Activated CD4-positive, alpha-beta T cell treated with anti-CD3 and anti-CD28 coated beads, Interleukin-2, amount 10 ng/mL, durations not matched to agents 7 days and 5 days (primary cell): ENCODE measurements around the gene PNMT. TPM values are rescaled to one million over a fixed set of nuclear protein-coding genes. Genes with fewer than 3 reads are reported as not detected.

Experiments
- CTCF ChIA-PET: fragments of 350-600 bp; sonication (Branson Sonifier 250); formaldehyde crosslinking; loops from one replicate; lab custom pipeline; 2021; ENCODE audit warnings: antibody characterized with exemption; lab: Charles Lee
- POLR2A ChIA-PET: fragments of 350-600 bp; sonication (Branson Sonifier 250); formaldehyde crosslinking; loops from one replicate; lab custom pipeline; 2021; ENCODE audit warnings: antibody characterized with exemption; lab: Charles Lee
- DNase-seq: peaks from one replicate; pipeline ENCODE4 v3.0.0-alpha.2; 2020
- H3K27ac Mint-ChIP-seq: one replicate; pipeline ENCODE4 v1.8.0; 2021; ENCODE audit warnings: mild to moderate bottlenecking, moderate library complexity, mixed read lengths
- H3K27me3 Mint-ChIP-seq: one replicate; pipeline ENCODE4 v1.8.0; 2021; ENCODE audit warnings: mixed read lengths
- H3K36me3 Mint-ChIP-seq: one replicate; pipeline ENCODE4 v1.8.0; 2021; ENCODE audit warnings: low read depth, mixed read lengths
- H3K4me1 Mint-ChIP-seq: one replicate; pipeline ENCODE4 v1.8.0; 2021; ENCODE audit warnings: mixed read lengths
- H3K4me3 Mint-ChIP-seq: one replicate; pipeline ENCODE4 v1.8.0; 2021; ENCODE audit warnings: mild to moderate bottlenecking, moderate library complexity, mixed read lengths
- H3K9me3 Mint-ChIP-seq: one replicate; pipeline ENCODE4 v1.8.0; 2021; ENCODE audit warnings: mixed read lengths
- total RNA-seq, 2 experiments: library from RNA; stranded (reverse); gene quantifications; one replicate each; pipeline ENCODE4 v1.2.3, GENCODE V29; 2021

The PNMT gene
- total RNA-seq, 2 experiments from 2014 or later, result 0.19 TPM; not detected in 1

DNA sequence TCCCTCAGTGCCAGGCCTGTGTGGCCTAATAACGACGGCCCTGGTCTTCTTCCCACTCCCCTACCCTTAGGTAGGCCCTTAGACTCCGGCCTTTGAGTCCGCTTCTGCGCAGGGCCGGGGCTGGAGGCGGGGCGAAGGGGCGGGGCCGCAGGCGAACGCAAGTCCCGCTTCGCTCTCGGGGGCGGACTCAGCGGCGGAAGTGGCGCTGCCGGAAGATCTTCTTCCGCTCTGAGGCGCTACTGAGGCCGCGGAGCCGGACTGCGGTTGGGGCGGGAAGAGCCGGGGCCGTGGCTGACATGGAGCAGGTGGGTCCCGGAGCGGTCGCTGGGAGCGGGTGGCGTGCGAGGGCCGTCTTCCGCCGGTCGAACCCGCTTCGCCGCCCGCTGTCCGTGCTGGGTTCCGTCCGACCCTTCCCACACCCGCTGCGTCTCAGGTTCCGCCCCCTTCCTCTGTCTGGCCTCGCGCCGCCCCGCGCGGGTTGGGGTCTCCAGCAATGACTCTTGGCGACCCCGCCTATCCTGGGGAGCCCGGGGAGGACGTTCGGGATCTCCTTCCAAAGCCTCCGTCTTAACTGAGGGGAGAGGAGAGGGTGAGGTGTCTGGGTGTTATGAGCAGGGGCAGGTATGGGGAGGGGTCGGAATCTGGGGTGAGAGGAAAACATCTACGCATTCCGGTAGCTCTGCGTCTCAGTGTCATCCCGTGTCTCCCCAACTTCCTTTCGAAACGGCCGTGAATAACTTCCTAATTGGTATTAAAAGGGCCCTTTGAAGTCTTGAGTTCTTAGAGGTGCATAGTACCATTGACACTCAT is 31.1 kb upstream of the PNMT start, which contains the start of gene STARD3:
TSS of gene STARD3 (plus strand) at position 218 of the 810 bp plus-strand sequence. CDS start 16,388 bp downstream, outside the sequence.
- no peaks in the 10 kb centered on the region for H3K27me3 Mint-ChIP-seq
- H3K9me3 Mint-ChIP-seq, result no peaks in the 10 kb centered on the region
- POLR2A ChIA-PET, result no interaction called here

DNA sequence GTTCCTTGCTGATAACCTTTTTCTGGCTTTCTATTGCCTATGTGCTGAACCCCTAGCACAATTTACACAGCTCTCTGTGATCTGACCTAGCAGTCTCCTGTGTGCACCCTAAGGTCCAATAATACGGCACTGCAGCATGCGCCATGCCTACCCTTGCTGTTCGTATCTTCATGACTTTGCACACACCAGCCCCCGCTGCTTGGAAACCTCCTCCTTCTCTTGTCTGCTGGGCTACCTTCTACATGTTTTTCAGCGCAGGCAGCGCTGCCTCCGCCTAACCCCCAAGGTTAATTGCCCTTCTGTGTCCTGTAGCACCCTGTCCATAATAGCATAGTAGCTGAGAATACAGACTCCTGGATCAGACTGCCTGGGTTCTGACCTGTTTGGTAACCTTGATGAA is 29.9 kb upstream of the PNMT start:
- ChIA-PET POLR2A (no interaction called here), CTCF (interaction anchor here (1.0 to 3.7 kb wide), 7 partner anchors 10 to 49 kb away, joined by 3 to 30 read pairs (median 4); partner anchors contain the start of gene PGAP3)
- Mint-ChIP-seq H3K27ac (peak overlapping the region; percentile 89), H3K36me3 (peaks cover 7% of the 10 kb centered on the region), H3K27me3 (no peaks in the 10 kb centered on the region), H3K4me3 (peak overlapping the region; percentile 91), H3K9me3 (no peaks in the 10 kb centered on the region), H3K4me1 (peaks cover 63% of the 10 kb centered on the region)
- DNase-seq, result no peak

More for the DNA sequence above, 31.1 kb upstream of the PNMT start, which contains the start of gene STARD3:
- peaks cover 7% of the 10 kb centered on the region for H3K36me3 Mint-ChIP-seq
- peak; percentile 91 for DNase-seq
- peak within 1 kb of the TSS; percentile 91 for H3K4me3 Mint-ChIP-seq
- H3K4me1 Mint-ChIP-seq, result peaks cover 52% of the 10 kb centered on the region
- H3K27ac Mint-ChIP-seq, result peak within 1 kb of the TSS; percentile 89
- CTCF ChIA-PET, result interaction anchor here (0.5 to 6.7 kb wide), 7 partner anchors 9 to 127 kb away, joined by 3 to 108 read pairs (median 3); partner anchors contain the start of gene PGAP3

DNA sequence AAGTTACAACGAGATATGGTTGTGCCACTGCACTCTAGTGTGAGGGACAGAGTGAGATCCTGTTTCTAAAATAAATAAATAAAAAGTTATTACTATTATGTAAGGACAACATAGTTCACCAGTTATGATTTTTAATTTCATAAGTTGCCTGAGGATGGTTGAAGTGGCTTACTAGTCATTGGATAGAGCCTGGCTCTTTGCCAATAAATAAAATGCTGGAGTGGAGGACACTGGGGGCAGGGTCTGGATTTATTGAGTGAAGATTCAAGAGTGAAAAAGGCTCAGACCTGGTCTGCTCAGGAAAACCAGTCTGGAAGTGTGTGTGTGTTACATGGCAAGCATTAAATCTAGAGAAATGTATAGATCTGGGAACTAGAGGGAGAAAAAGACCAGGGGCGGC is 29.2 kb upstream of the PNMT start:
- no peaks in the 10 kb centered on the region for H3K9me3 Mint-ChIP-seq
- no peak for DNase-seq
- ChIA-PET POLR2A (no interaction called here), CTCF (interaction anchor here (0.5 to 3.7 kb wide), 7 partner anchors 9 to 192 kb away, joined by 3 to 30 read pairs (median 4); no protein-coding TSS in a partner anchor)
- no peak overlapping the region for H3K4me3 Mint-ChIP-seq
- H3K4me1 Mint-ChIP-seq, result peaks cover 67% of the 10 kb centered on the region
- H3K36me3 Mint-ChIP-seq, result peaks cover 7% of the 10 kb centered on the region
- H3K27ac Mint-ChIP-seq, result no peak overlapping the region
- H3K27me3 Mint-ChIP-seq, result no peaks in the 10 kb centered on the region

DNA sequence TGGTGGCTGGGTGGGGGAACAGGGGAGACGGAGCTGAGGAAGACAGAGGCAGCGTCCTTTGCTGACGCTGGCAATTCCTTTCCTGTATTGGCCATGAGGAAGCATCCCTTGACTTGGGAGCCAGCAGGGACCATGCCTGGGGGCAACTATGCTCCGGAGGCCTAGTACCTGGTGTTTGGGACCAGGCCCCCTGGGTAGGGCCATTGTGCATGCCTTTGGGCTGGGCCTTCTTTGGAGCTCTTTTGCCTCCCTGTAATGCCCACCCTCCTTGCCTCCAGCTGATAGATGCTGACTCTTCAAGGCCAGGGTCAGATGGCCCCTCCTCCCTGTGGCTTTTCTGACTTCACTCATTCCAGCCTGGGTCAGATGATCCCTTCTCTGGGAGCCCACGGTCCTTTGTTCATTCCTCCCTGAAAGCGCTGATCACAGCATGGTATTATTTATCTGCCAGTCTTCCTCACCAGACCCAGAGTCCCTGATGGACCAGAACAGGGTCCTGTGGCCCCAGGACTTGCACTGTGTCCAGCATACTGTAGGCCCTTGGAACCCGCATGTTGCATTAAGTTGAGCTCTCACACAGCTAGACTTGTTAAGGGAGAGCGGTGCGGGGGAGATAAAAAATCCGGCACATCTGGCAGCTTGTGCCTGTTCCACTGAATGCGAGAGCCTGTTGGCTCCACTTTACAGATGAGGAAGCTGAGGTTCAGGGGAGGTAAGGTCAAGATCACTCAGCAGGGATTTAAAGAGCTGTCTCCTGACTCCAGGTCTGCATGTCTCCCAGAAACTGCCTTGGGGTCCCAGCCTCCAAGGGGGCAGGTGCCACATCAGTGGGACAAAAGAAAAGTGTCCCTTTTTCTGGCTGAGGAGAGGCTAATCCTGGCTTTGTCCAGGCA is 28.4 kb upstream of the PNMT start:
- peaks cover 7% of the 10 kb centered on the region for H3K36me3 Mint-ChIP-seq
- no peak for DNase-seq
- ChIA-PET POLR2A (no interaction called here), CTCF (interaction anchor here (0.5 to 3.7 kb wide), 7 partner anchors 8 to 193 kb away, joined by 3 to 30 read pairs (median 4); no protein-coding TSS in a partner anchor)
- H3K27ac Mint-ChIP-seq, result no peak overlapping the region
- H3K4me1 Mint-ChIP-seq, result peaks cover 64% of the 10 kb centered on the region
- no peak overlapping the region for H3K4me3 Mint-ChIP-seq
- no peaks in the 10 kb centered on the region for H3K27me3 Mint-ChIP-seq
- no peaks in the 10 kb centered on the region for H3K9me3 Mint-ChIP-seq

DNA sequence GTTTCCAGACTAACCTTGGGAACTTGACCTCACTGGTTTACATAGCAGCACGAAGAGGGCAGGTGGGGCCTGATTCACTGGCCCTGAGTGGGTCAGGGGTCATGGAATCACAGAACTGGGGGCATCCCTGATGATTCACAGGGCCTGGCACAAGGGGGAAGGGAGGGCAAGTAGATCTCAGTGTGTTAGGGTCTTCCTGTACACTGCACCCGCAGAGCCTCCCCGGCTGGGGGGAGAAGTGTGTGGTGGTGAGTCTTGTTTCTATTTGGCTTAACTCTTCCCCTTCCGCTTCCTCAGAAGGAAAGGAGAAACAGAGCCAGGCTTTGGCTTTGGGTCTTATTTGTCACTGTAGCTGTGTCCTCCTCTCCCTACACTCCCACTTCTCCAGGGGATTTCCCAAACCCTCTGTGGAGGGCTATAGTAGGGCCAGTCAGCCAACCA is 27.6 kb upstream of the PNMT start:
- POLR2A ChIA-PET, result no interaction called here
- H3K27ac Mint-ChIP-seq, result no peak overlapping the region
- peaks cover 7% of the 10 kb centered on the region for H3K36me3 Mint-ChIP-seq
- H3K27me3 Mint-ChIP-seq, result no peaks in the 10 kb centered on the region
- peaks cover 64% of the 10 kb centered on the region for H3K4me1 Mint-ChIP-seq
- H3K4me3 Mint-ChIP-seq, result no peak overlapping the region
- CTCF ChIA-PET, result interaction anchor here (1.0 to 3.7 kb wide), 4 partner anchors 8 to 26 kb away, joined by 3 to 30 read pairs (median 4); no protein-coding TSS in a partner anchor
- no peak for DNase-seq
- no peaks in the 10 kb centered on the region for H3K9me3 Mint-ChIP-seq

DNA sequence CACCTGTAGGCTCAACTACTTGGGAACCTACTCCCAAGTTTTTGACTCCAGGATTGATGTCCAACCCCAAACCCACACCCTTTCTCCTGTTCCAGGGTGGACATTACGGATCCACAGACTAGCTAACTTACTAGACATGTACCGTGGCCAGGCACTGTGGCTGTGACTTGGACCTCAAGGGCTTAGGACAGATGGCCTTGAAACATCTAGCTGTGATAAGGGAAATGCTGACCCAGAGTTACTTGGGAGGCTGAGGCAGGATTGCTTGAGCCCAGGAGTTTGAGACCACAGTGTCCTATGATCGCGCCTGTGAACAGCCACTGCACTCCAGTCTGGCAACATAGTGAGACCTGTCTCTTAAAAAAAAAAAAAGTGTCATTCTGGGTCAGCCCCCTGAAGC is 27.2 kb upstream of the PNMT start:
- CTCF ChIA-PET, result interaction anchor here (1.0 to 1.3 kb wide), 2 partner anchors 9 to 19 kb away, joined by 3 read pairs; no protein-coding TSS in a partner anchor
- no peak for DNase-seq
- peaks cover 60% of the 10 kb centered on the region for H3K4me1 Mint-ChIP-seq
- H3K27ac Mint-ChIP-seq, result no peak overlapping the region
- H3K27me3 Mint-ChIP-seq, result no peaks in the 10 kb centered on the region
- H3K9me3 Mint-ChIP-seq, result no peaks in the 10 kb centered on the region
- H3K36me3 Mint-ChIP-seq, result peaks cover 7% of the 10 kb centered on the region
- POLR2A ChIA-PET, result no interaction called here
- H3K4me3 Mint-ChIP-seq, result no peak overlapping the region

DNA sequence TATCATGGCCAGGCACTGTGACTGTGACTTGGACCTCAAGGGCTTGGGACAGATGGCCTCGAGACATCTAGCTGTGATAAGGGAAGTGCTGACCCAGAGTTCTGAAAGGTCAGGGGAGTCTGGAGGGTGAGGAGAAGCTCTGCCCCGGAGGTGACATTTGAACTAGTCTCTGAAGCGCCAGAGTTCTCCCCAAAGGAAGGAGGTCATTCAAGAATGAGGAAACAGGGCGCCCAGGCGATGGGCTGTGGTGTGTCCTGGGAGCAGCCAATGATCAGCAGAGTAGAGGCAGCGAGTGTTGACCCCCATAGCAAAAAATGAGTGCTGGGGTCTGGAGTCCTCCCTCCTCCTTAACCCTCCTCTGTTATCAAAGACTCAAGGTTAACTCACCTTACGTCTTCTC is 26.4 kb upstream of the PNMT start:
- peaks cover 7% of the 10 kb centered on the region for H3K36me3 Mint-ChIP-seq
- DNase-seq, result no peak
- peaks cover 54% of the 10 kb centered on the region for H3K4me1 Mint-ChIP-seq
- H3K9me3 Mint-ChIP-seq, result no peaks in the 10 kb centered on the region
- H3K27ac Mint-ChIP-seq, result no peak overlapping the region
- POLR2A ChIA-PET, result interaction anchor here (0.6 kb wide), 1 partner anchor 21 kb away, joined by 3 read pairs; no protein-coding TSS in a partner anchor
- no peaks in the 10 kb centered on the region for H3K27me3 Mint-ChIP-seq
- CTCF ChIA-PET, result interaction anchor here (1.3 kb wide), 1 partner anchor 20 kb away, joined by 3 read pairs; no protein-coding TSS in a partner anchor
- H3K4me3 Mint-ChIP-seq, result no peak overlapping the region

DNA sequence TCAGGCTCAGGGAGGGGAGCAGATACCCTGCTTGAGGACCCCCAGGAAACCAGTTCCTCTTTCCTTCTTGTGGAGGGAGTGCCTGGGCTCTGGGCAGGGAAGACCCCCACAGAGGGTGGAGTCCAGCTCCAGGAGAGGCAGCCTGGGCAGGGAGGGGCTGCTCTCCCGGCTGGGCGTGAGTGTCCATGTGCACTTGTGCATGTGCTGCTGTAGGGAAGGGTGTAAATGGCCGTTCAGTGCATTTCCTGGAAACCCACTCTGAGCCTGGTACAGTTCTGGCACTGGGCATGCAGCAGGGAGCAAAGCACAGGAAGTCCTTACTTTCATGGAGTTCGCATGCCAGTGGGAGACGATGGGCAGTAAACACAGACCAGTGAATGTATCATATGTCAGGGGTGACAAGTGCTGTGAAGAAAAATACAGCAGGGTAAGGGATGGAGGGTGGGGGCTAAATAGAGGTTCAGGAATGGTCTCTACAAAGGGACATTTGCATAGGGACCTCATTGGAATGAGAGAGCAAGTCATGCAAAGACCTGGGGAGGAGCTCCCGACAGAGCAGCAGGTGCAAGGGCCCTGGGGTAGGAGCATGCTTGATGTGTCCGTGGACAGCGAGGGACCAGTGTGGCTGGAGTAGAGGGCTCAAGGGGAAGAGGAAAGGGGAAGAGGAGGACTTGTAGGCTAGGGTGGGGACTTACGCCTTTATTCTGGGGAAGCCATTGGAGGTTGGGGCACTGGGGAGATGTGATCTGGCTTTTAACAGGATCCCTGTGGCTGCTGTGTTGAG is 25.8 kb upstream of the PNMT start:
- H3K4me1 Mint-ChIP-seq, result peaks cover 53% of the 10 kb centered on the region
- no peak overlapping the region for H3K27ac Mint-ChIP-seq
- H3K27me3 Mint-ChIP-seq, result no peaks in the 10 kb centered on the region
- H3K4me3 Mint-ChIP-seq, result no peak overlapping the region
- CTCF ChIA-PET, result interaction anchor here (1.1 to 2.5 kb wide), 4 partner anchors 12 to 88 kb away, joined by 3 to 11 read pairs (median 4); partner anchors contain the start of gene MIEN1
- POLR2A ChIA-PET, result interaction anchor here (0.6 kb wide), 1 partner anchor 22 kb away, joined by 3 read pairs; no protein-coding TSS in a partner anchor
- no peaks in the 10 kb centered on the region for H3K9me3 Mint-ChIP-seq
- DNase-seq, result no peak
- H3K36me3 Mint-ChIP-seq, result peaks cover 7% of the 10 kb centered on the region

DNA sequence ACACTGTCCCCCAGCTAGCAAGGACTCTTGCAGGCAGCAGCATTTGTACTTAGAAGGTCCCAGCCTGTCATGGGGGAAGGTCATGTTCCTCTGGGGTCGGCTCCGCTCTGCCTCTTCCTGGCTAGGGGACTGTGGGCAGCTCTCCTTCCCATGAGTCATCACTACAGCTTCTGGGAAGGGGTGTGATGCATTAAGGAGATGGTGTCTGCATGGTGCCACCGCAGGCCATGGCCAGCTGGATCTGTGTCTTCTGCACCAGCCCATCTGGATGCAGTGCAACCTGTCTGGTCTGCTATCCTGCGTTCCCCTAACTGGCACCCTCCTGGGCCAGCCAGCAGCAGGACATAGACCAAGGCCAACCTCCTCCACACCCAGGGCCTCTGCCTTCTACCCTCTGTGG is 25.0 kb upstream of the PNMT start:
- ChIA-PET POLR2A (interaction anchor here (0.8 kb wide), 1 partner anchor 11 kb away, joined by 3 read pairs; no protein-coding TSS in a partner anchor), CTCF (interaction anchor here (1.1 to 2.5 kb wide), 4 partner anchors 11 to 87 kb away, joined by 3 to 11 read pairs (median 6); partner anchors contain the start of gene MIEN1)
- DNase-seq, result no peak
- no peaks in the 10 kb centered on the region for H3K9me3 Mint-ChIP-seq
- H3K4me3 Mint-ChIP-seq, result no peak overlapping the region
- H3K27ac Mint-ChIP-seq, result no peak overlapping the region
- H3K4me1 Mint-ChIP-seq, result peaks cover 46% of the 10 kb centered on the region
- H3K36me3 Mint-ChIP-seq, result peaks cover 2% of the 10 kb centered on the region
- H3K27me3 Mint-ChIP-seq, result no peaks in the 10 kb centered on the region

DNA sequence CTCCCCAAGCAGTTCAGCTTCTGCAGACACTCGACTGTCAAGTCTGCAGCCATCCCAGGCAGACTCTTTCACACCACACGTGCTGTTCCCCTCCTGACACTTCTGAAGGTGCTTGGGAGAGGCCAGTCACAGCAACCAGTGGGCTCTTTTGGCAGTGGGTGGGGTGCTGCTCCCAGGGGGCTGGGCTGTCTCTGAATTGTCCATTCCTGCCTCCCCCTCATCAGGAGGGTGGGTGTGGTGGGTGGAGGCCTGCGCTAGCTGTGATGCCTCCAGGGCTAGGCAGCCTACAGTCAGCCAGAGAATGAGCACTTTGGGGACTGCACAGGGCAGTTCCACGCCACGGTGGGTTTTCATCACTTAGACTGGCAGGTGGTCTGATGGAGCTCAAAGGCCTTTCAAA is 21.0 kb upstream of the PNMT start:
- no peak for DNase-seq
- H3K27ac Mint-ChIP-seq, result no peak overlapping the region
- no peaks in the 10 kb centered on the region for H3K9me3 Mint-ChIP-seq
- no peak overlapping the region for H3K4me3 Mint-ChIP-seq
- no peaks in the 10 kb centered on the region for H3K27me3 Mint-ChIP-seq
- CTCF ChIA-PET, result interaction anchor here (1.1 to 1.8 kb wide), 3 partner anchors 8 to 25 kb away, joined by 3 to 5 read pairs (median 4); no protein-coding TSS in a partner anchor
- H3K4me1 Mint-ChIP-seq, result peaks cover 30% of the 10 kb centered on the region
- POLR2A ChIA-PET, result no interaction called here
- peaks cover 2% of the 10 kb centered on the region for H3K36me3 Mint-ChIP-seq

DNA sequence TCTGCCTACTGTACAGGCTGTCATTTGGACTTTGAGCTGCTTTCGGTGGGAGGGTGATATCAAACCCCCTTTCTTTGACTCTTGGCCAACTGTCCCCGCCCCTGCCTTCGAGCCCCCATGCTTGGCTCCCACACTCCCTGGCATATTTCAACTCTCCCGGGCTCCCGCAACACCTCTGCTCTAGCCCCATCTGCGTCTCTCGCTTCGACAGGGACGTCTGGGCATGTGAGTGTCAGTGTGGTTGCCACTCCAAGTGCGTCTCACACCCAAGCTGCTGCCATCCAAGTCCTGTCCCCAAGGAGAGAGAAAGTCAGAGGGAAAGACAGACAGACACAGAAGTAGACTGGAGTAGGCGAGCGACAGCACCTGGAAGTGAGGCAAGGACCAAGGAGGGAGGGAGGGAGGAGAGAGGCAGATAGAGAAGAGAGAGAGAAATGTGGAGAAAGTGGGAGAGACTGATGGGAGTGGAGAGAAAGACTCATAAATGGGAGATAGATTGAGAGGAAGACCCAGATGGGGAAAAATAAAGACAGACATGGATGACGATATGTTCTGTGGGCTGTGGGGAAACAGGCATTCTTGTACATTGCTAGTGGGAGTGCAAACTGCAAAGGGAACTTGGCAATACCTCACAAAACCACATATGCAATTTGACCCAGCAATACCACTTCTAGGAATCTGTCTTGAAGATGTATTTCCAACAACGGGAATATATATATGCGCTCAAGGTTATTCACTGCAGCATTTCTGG is 19.5 kb upstream of the PNMT start:
- H3K4me3 Mint-ChIP-seq, result no peak overlapping the region
- H3K36me3 Mint-ChIP-seq, result peaks cover 2% of the 10 kb centered on the region
- H3K9me3 Mint-ChIP-seq, result no peaks in the 10 kb centered on the region
- ChIA-PET CTCF (interaction anchor here (1.1 to 1.8 kb wide), 4 partner anchors 9 to 25 kb away, joined by 3 to 5 read pairs (median 4); no protein-coding TSS in a partner anchor), POLR2A (no interaction called here)
- DNase-seq, result no peak
- peaks cover 18% of the 10 kb centered on the region for H3K4me1 Mint-ChIP-seq
- no peak overlapping the region for H3K27ac Mint-ChIP-seq
- H3K27me3 Mint-ChIP-seq, result no peaks in the 10 kb centered on the region
